ENCODE results near the gene SMIM7. TPM values are rescaled to one million over a fixed set of nuclear protein-coding genes. Genes with fewer than 3 reads are reported as not detected.

The SMIM7 gene
- total RNA-seq, 1 experiment from 2014 or later = 77.6 TPM

GRCh38 chr19:16623576-16623975 is 36.4 kb downstream of the SMIM7 start:
- no peak overlapping the region for H3K4ac ChIP-seq (ENCODE audit: low read depth, low read length)
- no CpG with 5 or more reads among the region's 6 CpGs for WGBS (ENCODE audit: extremely low coverage, insufficient read length, low lambda C conversion rate)
- Mint-ChIP-seq H3K4me3 (no peak overlapping the region), H3K4me1 (peaks cover 23 to 35% of the 10 kb centered on the region in 2 experiments), H3K9me3 (no peaks in the 10 kb centered on the region), H3K27me3 (ENCODE audit: low read depth) (no peaks in the 10 kb centered on the region), H3K27ac (no peak overlapping the region), H3K36me3 (ENCODE audit: insufficient read depth in 1 of 3, low read depth in 3 of 3) (peaks cover 3 to 16% (median 6%) of the 10 kb centered on the region in 3 experiments; a peak in 5 of 7 replicates)
- H4K20me1 ChIP-seq (ENCODE audit: control insufficient read depth, insufficient read depth, insufficient read length) = no peaks in the 10 kb centered on the region
- no peak overlapping the region for H3K27ac ChIP-seq (ENCODE audit: insufficient read length, low read depth, low read length)
- TF ChIP-seq CTCF (conservative IDR thresholded peaks at IDR 0.05) = no peak
- H3K79me1 ChIP-seq (ENCODE audit: insufficient read depth, low read depth, low read length, poor library complexity, severe bottlenecking) = peaks cover 9% of the 10 kb centered on the region
- no peak overlapping the region for H3K4me2 ChIP-seq (ENCODE audit: insufficient read depth, insufficient read length, low read length)
- H3K14ac ChIP-seq (ENCODE audit: insufficient read depth, low read length) = no peak overlapping the region
- H2BK120ac ChIP-seq (ENCODE audit: low read depth, low read length, poor library complexity, severe bottlenecking) = no peak overlapping the region
- H3K9ac ChIP-seq (ENCODE audit: extremely low read depth, insufficient read length, low read length) = no peak overlapping the region
- no peaks in the 10 kb centered on the region for H3K27me3 ChIP-seq (ENCODE audit: insufficient read depth, low read length)
- no peak overlapping the region for H4K8ac ChIP-seq (replicated peaks; ENCODE audit: insufficient read length, low read depth, low read length)
- H2BK5ac ChIP-seq (ENCODE audit: insufficient read length, low read length) = no peak overlapping the region
- H3K79me2 ChIP-seq (ENCODE audit: insufficient read depth, low read length) = peaks cover 57% of the 10 kb centered on the region; the same call in 1 of the 2 replicates
- no peak overlapping the region for H3T11ph ChIP-seq (ENCODE audit: low read length)
- no peak overlapping the region for H4K5ac ChIP-seq (ENCODE audit: insufficient read length, low read depth, low read length)
- H3K56ac ChIP-seq (ENCODE audit: insufficient read length, low read depth, low read length) = no peak overlapping the region
- no peak overlapping the region for H2AK5ac ChIP-seq (ENCODE audit: insufficient read length, low read length)
- no peaks in the 10 kb centered on the region for H3K9me3 ChIP-seq (ENCODE audit: control insufficient read depth, low read depth, low read length)
- peaks cover 7% of the 10 kb centered on the region for H3K23me2 ChIP-seq (ENCODE audit: insufficient read length, low read depth, low read length, poor library complexity, severe bottlenecking)
- no peak overlapping the region for H2BK20ac ChIP-seq (ENCODE audit: low read depth, low read length, poor library complexity, severe bottlenecking)
- no peaks in the 10 kb centered on the region for H3K4me1 ChIP-seq (ENCODE audit: insufficient read depth, low read length)
- no peak overlapping the region for H3K23ac ChIP-seq (ENCODE audit: insufficient read length, low read depth, low read length)
- no peak overlapping the region for H4K91ac ChIP-seq (ENCODE audit: insufficient read length, low read depth, low read length)
- no peak overlapping the region for H2BK12ac ChIP-seq (ENCODE audit: insufficient read length, low read depth, low read length)
- no peak for DNase-seq
- H2BK15ac ChIP-seq (ENCODE audit: low read depth, low read length) = no peak overlapping the region
- H2AFZ ChIP-seq (ENCODE audit: low read length) = no peak overlapping the region
- H3K18ac ChIP-seq (ENCODE audit: insufficient read length, low read depth, low read length) = no peak overlapping the region

Measured in H9 (cell line).